GM12875 (cell line): ENCODE measurements around the gene FBXL15.
"Not testable (repeated sequence)": the region's sequence is repeated elsewhere in the genome, so short reads cannot be mapped to it uniquely, and the experiment has no call there.

ENCODE experiments used
- H3K4me3 ChIP-seq: one replicate; pipeline ENCODE4 v1.5.1; 2011; ENCODE audit warnings: low read depth, low read length, control low read depth
- TF ChIP-seq, protein P1 (sequence below): IDR thresholded peaks from 2 replicates; pipeline ENCODE4 v1.5.1; 2011; ENCODE audit warnings: low read depth, mild to moderate bottlenecking, control low read depth, inconsistent platforms, low read length, moderate library complexity, borderline replicate concordance; ENCODE audit not compliant: insufficient read depth

Gene FBXL15

GRCh38 chr10:102451105-102451969 lies 30.7 kb downstream of the FBXL15 start, which contains the start of gene C10orf95:
Gene C10orf95 (minus strand): TSS chr10:102451543. CDS start chr10:102451093, 450 bp downstream.
- TF ChIP-seq, protein P1, sequence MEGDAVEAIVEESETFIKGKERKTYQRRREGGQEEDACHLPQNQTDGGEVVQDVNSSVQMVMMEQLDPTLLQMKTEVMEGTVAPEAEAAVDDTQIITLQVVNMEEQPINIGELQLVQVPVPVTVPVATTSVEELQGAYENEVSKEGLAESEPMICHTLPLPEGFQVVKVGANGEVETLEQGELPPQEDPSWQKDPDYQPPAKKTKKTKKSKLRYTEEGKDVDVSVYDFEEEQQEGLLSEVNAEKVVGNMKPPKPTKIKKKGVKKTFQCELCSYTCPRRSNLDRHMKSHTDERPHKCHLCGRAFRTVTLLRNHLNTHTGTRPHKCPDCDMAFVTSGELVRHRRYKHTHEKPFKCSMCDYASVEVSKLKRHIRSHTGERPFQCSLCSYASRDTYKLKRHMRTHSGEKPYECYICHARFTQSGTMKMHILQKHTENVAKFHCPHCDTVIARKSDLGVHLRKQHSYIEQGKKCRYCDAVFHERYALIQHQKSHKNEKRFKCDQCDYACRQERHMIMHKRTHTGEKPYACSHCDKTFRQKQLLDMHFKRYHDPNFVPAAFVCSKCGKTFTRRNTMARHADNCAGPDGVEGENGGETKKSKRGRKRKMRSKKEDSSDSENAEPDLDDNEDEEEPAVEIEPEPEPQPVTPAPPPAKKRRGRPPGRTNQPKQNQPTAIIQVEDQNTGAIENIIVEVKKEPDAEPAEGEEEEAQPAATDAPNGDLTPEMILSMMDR = no peak
- H3K4me3 ChIP-seq = peak within 1 kb of the TSS; percentile 77

- TF ChIP-seq, protein P1 = no peak
- no peak overlapping the region for H3K4me3 ChIP-seq
These were observed 32.2 kb downstream of the FBXL15 start for GRCh38 chr10:102452672-102453340.

DNA sequence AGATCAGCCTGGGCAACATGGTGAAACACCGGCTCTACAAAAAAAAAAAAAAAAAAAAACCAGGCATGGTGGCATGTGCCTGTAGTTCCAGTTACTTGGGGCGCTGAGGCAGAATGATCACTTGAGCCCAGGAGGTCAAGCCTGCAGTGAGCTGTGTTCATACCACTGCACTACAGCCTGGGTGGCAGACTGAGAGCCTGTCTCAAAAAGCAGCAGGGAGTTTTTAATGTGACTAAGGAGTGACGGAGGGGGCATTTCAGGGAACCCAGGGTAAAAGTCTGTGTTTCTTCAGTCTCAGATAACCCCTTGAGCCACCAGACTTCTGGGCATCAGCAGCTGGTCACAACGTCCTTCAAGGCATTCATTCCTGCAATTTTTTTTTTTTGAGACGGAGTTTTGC lies 32.9 kb downstream of the FBXL15 start:
- H3K4me3 ChIP-seq = no peak overlapping the region
- TF ChIP-seq, protein P1 = no peak

DNA sequence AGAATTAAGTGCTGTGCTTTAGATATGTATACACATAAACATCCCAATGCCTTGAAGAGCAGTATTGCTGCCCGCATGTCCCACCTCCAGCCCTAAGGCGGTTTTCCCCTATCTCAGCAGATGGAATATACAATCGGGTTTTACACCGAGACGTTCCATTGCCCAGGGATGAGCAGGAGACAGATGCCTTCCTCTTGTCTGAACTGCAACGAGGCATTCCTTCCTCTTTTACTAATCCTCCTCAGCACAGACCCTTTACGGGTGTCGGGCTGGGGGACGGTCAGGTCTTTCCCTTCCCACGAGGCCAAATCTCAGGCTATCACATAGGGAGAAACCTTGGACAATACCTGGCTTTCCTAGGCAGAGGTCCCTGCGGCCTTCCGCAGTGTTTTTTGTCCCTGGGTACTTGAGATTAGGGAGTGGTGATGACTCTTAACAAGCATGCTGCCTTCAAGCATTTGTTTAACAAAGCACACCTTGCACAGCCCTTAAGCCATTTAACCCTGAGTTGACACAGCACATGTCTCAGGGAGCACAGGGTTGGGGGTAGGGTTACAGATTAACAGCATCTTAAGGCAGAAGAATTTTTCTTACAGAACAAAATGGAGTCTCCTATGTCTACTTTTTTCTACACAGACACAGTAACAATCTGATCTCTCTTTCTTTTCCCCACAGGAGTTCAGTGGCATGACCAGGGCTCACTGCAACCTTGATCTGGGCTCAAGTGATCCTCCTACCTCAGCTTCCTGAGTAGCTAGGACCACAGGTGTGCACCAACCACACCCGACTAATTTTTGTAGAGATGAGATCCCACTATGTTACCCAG lies 34.2 kb downstream of the FBXL15 start:
- H3K4me3 ChIP-seq = not testable (repeated sequence)

- TF ChIP-seq, protein P1 = no peak
- H3K4me3 ChIP-seq = no peak overlapping the region
These were observed 35.3 kb downstream of the FBXL15 start for GRCh38 chr10:102455893-102456471.

DNA sequence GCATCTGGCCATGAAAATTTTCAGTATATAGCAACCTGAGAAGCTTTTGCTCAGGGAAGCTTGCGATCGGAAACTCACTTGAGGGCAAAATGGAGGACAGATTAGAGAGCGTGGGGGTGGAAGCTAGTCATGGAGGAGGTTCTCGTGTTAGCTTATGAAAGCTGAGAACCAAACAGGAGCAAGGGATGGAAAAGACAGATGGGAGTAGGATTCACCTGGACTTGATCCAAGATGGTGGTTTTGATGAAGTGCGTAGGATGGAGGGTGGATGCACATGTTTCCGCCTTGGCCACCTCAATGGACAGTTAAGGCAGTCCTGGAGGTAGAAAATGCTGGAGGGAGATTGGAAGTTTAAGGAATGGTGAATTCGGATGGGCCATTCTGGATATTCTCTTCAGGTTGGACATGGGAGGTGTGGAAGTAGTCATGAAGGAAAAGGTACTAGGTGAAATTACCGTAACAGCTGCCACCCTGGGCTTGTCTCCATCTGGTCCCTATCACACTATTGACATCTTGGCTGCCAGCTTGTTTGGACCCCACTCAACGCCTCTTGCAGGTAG lies 37.0 kb downstream of the FBXL15 start:
- H3K4me3 ChIP-seq = no peak overlapping the region
- TF ChIP-seq, protein P1 = no peak
